Vagina (tissue), 2 donors: ENCODE measurements around the gene STC2.

Source experiments
- POLR2A ChIP-seq, 2 donors: fragments of 450-650 bp; IDR thresholded peaks; one replicate each; pipeline ENCODE4 v1.6.1; 2017; ENCODE audit warnings: antibody characterized with exemption in 2 of 2, mild to moderate bottlenecking in 2 of 2, moderate library complexity in 2 of 2
- POLR2AphosphoS5 ChIP-seq, 2 donors: sonication (generic); formaldehyde crosslinking; IDR thresholded peaks; one replicate each; pipeline ENCODE4 v1.9.0; 2017; ENCODE audit warnings: antibody characterized with exemption in 2 of 2, mild to moderate bottlenecking in 2 of 2, low read depth in 1 of 2; ENCODE audit not compliant: insufficient read depth in 1 of 2
- TF ChIP-seq, protein P1 (sequence below), 3 experiments: fragments of 450-650 bp in 2 of 3; fragments of 200-600 bp in 1 of 3; sonication (generic) in 1 of 3; IDR thresholded peaks; one replicate each; pipeline ENCODE4 v1.5.1; 2017 to 2019; ENCODE audit warnings: antibody characterized with exemption in 3 of 3, mild to moderate bottlenecking in 2 of 3, moderate library complexity in 2 of 3

DNA sequence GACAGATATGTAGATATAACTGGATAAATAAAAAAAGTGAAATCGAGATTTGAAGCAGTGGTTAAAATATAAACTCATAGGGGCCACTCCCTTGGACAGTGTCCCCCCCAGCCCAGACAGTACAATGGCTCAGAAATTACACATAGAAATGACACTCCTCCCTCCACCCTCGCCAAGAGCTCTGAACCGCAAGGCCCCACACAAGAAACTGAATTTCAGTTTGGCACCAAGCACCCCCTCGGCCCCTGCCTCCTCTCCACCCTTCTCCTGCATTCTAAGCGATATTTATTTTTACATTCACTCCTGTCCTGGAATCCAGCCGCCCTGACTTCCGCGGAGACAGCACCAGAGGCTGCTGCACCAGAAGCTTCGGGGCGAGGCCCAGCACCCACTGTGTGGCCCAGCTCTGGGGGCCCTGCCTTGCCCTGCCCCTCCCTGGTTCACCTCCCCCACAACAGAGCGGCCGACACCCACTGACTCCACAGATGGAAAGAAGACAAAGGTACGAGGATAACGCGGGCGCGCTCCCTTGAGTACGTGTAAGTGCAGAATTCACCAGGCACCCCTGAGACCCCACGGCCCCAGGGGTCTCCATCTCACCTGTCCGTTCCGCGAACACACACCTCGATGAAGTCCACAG is 11.0 kb downstream of the STC2 start:
- TF ChIP-seq, protein P1, sequence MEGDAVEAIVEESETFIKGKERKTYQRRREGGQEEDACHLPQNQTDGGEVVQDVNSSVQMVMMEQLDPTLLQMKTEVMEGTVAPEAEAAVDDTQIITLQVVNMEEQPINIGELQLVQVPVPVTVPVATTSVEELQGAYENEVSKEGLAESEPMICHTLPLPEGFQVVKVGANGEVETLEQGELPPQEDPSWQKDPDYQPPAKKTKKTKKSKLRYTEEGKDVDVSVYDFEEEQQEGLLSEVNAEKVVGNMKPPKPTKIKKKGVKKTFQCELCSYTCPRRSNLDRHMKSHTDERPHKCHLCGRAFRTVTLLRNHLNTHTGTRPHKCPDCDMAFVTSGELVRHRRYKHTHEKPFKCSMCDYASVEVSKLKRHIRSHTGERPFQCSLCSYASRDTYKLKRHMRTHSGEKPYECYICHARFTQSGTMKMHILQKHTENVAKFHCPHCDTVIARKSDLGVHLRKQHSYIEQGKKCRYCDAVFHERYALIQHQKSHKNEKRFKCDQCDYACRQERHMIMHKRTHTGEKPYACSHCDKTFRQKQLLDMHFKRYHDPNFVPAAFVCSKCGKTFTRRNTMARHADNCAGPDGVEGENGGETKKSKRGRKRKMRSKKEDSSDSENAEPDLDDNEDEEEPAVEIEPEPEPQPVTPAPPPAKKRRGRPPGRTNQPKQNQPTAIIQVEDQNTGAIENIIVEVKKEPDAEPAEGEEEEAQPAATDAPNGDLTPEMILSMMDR (IDR thresholded peaks at IDR 0.05): no peak
- TF ChIP-seq POLR2A (IDR thresholded peaks at IDR 0.05): no peak
- TF ChIP-seq POLR2AphosphoS5 (IDR thresholded peaks at IDR 0.05; ENCODE audit: insufficient read depth in 1 of 2, low read depth in 1 of 2): no peak
